AG10803 (cell line): ENCODE results near the gene MAPK12.

Experiments used
- DNase-seq: peaks from one replicate; pipeline ENCODE4 v3.0.0; 2010; ENCODE audit warnings: low read depth
- H3K4me3 ChIP-seq: 2 replicates; pipeline ENCODE4 v1.5.1; 2011; ENCODE audit warnings: mild to moderate bottlenecking, low read length, control low read depth
- CTCF ChIP-seq: conservative IDR thresholded peaks from 2 replicates; pipeline ENCODE4 v1.5.1; 2011; ENCODE audit warnings: mild to moderate bottlenecking, low read length, control low read depth, inconsistent platforms

The MAPK12 gene

DNA sequence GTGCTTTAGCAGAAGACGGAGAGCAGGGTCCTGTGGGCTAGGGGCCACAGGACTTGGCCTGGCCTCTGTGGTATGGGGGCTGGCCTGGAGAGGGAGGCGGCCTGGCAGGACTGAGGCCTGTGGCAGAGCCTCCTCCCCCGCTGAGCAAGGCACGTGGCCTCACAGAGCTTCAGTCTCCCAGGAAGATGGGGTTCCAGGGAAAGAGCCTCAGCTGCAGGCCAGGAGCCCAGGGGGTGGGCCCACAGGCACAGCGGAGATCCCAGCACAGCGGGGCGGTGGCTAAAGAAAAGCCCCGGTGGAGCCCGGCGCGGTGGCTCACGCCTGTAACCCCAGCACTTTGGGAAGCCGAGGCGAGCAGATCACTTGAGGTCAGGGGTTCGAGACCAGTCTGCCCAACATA, 2.2 kb downstream of the MAPK12 start:
- no peak for TF ChIP-seq CTCF
- DNase-seq = no peak

GRCh38 chr22:50258361-50259292, 2.9 kb downstream of the MAPK12 start:
- no peak for TF ChIP-seq CTCF
- H3K4me3 ChIP-seq = no peak overlapping the region
- no peak for DNase-seq

More for the DNA sequence above, 2.2 kb downstream of the MAPK12 start:
- H3K4me3 ChIP-seq = no peak overlapping the region

- no peak overlapping the region for H3K4me3 ChIP-seq
- no peak for DNase-seq
- no peak for TF ChIP-seq CTCF
These were observed 3.8 kb downstream of the MAPK12 start for GRCh38 chr22:50257451-50258360.

DNA sequence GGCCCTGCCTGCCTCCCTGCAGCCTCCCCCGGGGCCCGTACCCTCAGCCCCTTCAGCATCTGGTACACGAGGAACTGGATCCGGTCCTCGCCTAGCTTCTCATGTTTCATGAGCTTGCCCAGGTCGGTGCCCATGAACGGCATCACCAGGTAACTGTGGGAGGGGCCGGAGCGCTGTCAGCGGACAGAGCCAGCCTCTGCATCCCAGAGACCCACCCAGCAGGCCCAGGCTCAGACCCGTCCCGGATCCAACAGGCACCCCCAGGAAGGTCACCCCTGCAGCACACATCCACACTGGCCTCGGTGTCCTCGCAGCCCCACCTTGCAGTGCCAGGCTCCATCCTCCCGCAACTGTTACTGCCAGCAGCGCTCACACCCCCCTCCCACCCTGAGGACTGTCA, 4.4 kb downstream of the MAPK12 start:
- no peak for TF ChIP-seq CTCF
- no peak for DNase-seq
- H3K4me3 ChIP-seq = no peak overlapping the region

GRCh38 chr22:50256258-50256862, 5.1 kb downstream of the MAPK12 start:
- H3K4me3 ChIP-seq = no peak overlapping the region
- DNase-seq = no peak
- TF ChIP-seq CTCF = no peak

DNA sequence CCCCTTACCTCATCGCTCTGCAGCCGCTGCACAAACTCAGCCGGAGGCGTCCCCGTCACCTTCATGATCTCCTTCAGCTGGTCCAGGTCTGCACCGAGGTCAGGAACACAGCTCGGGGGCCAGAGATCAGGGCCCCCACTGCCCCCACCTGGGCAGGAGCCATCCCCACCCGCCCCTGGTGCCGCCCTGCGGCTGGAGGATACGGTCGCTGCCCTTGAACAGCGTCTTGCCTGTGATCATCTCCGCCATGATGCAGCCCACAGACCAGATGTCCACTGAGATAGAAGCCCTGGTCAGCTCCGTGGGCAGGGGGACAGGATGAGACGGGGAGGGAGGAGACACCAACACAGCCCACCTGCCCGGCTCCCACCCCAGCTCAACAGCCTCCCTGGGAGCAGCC, 5.9 kb downstream of the MAPK12 start:
- no peak for TF ChIP-seq CTCF
- no peak for DNase-seq
- H3K4me3 ChIP-seq = no peak overlapping the region
